Activated B cell treated with CpG ODN at 0.5 μM for 24 hours (primary cell): ENCODE measurements around the gene TTC3. TPM values are rescaled to one million over a fixed set of nuclear protein-coding genes. Genes with fewer than 3 reads are reported as not detected.

Source experiments
- ATAC-seq: fragments of 200-7000 bp; cut with Tn5 transposase; one replicate; pipeline ENCODE4 v1.10.0; 2021; ENCODE audit warnings: low read depth, mild to moderate bottlenecking, moderate library complexity
- CTCF ChIA-PET: fragments of 350-600 bp; sonication (Branson Sonifier 250); formaldehyde crosslinking; loops from one replicate; lab custom pipeline; 2021; ENCODE audit warnings: antibody characterized with exemption; lab: Charles Lee
- POLR2A ChIA-PET: fragments of 350-600 bp; sonication (Branson Sonifier 250); formaldehyde crosslinking; loops from one replicate; lab custom pipeline; 2021; ENCODE audit warnings: antibody characterized with exemption; lab: Charles Lee
- DNase-seq: peaks from one replicate; pipeline ENCODE4 v3.0.0; 2022
- H3K27ac Mint-ChIP-seq: one replicate; pipeline ENCODE4 v1.8.0; 2020; ENCODE audit warnings: mixed read lengths
- H3K27me3 Mint-ChIP-seq: one replicate; pipeline ENCODE4 v1.8.0; 2021; ENCODE audit warnings: mixed read lengths
- H3K36me3 Mint-ChIP-seq: one replicate; pipeline ENCODE4 v1.8.0; 2021; ENCODE audit warnings: low read depth, mixed read lengths
- H3K4me1 Mint-ChIP-seq: one replicate; pipeline ENCODE4 v1.8.0; 2021; ENCODE audit warnings: mixed read lengths
- H3K4me3 Mint-ChIP-seq: one replicate; pipeline ENCODE4 v1.8.0; 2020; ENCODE audit warnings: mild to moderate bottlenecking, mixed read lengths
- H3K9me3 Mint-ChIP-seq: one replicate; pipeline ENCODE4 v1.8.0; 2020; ENCODE audit warnings: mixed read lengths
- intact Hi-C: fragments of 100-400 bp; cut with micrococcal nuclease; formaldehyde crosslinking; loops from one replicate; pipeline ENCODE4 v1.15.1; 2024
- total RNA-seq: library from RNA; stranded (reverse); gene quantifications from 2 replicates; pipeline ENCODE4 v1.2.3, GENCODE V29; 2022
- TF ChIP-seq, protein P1 (sequence below): fragments of 200-600 bp; IDR thresholded peaks from one replicate; pipeline ENCODE4 v1.8.0; 2022; ENCODE audit warnings: antibody characterized with exemption, mild to moderate bottlenecking

The TTC3 gene
- total RNA-seq, result 61.1 and 69.8 TPM in 2 replicates

DNA sequence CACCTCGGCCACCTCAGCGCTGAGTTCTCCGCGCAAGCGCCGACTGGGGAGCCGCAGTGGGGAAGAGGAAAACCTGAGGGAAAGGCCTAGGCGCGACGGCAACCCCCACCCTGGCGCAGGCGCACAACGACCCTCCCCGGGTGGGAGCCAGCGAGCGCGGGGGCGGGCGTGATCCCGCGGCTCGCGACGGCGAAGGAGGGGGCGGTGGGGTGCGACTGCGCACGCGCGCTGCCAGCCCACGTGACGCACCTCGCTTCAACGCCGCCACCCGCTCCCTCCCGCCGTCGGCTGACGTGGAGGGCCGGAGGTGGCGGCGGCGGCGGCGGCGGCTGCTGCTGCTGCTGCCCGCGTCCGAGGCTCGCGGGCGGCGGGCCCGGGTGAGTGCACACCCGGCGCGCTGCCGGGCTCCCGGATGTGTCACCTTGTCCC is at the start of gene TTC3, which contains the start of gene PIGP:
Gene TTC3 (plus strand): TSS at position 267 of the 429 bp plus-strand sequence. CDS start 14,004 bp downstream, outside the sequence.
Gene PIGP (minus strand): TSS at position 84 of the 429 bp plus-strand sequence. CDS start 556 bp downstream, outside the sequence.
- ChIA-PET CTCF (no interaction called here), POLR2A (interaction anchor here (1.5 to 2.1 kb wide), 2 partner anchors 83 to 194 kb away, joined by 5 to 11 read pairs; partner anchors contain the start of gene VPS26C)

GRCh38 chr21:37026499-37026898 is 46.6 kb upstream of the TTC3 start:
- Mint-ChIP-seq H3K27me3 (peaks cover 2% of the 10 kb centered on the region), H3K9me3 (no peaks in the 10 kb centered on the region), H3K4me3 (no peak overlapping the region), H3K4me1 (no peaks in the 10 kb centered on the region), H3K27ac (no peak overlapping the region), H3K36me3 (no peaks in the 10 kb centered on the region)
- DNase-seq (no peak), ATAC-seq (no peak)
- TF ChIP-seq, protein P1, sequence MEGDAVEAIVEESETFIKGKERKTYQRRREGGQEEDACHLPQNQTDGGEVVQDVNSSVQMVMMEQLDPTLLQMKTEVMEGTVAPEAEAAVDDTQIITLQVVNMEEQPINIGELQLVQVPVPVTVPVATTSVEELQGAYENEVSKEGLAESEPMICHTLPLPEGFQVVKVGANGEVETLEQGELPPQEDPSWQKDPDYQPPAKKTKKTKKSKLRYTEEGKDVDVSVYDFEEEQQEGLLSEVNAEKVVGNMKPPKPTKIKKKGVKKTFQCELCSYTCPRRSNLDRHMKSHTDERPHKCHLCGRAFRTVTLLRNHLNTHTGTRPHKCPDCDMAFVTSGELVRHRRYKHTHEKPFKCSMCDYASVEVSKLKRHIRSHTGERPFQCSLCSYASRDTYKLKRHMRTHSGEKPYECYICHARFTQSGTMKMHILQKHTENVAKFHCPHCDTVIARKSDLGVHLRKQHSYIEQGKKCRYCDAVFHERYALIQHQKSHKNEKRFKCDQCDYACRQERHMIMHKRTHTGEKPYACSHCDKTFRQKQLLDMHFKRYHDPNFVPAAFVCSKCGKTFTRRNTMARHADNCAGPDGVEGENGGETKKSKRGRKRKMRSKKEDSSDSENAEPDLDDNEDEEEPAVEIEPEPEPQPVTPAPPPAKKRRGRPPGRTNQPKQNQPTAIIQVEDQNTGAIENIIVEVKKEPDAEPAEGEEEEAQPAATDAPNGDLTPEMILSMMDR, result no peak
- intact Hi-C loops, result no loop called here
- CTCF ChIA-PET, result interaction anchor here (1.5 kb wide), 1 partner anchor 17 kb away, joined by 4 read pairs; no protein-coding TSS in a partner anchor
- POLR2A ChIA-PET, result no interaction called here

More for the DNA sequence above, at the start of gene TTC3, which contains the start of gene PIGP:
- Mint-ChIP-seq H3K9me3 (no peaks in the 10 kb centered on the region), H3K4me3 (peak within 1 kb of the TSS; percentile 87), H3K27ac (peak within 1 kb of the TSS; percentile 93), H3K27me3 (no peaks in the 10 kb centered on the region), H3K36me3 (peaks cover 27% of the 10 kb centered on the region), H3K4me1 (peaks cover 44% of the 10 kb centered on the region)
- ATAC-seq (peak; percentile 63), DNase-seq (peak; percentile 99)
- TF ChIP-seq, protein P1, result no peak
- intact Hi-C loops, result loop anchor here (1.0 to 5.0 kb wide), 10 partner anchors 9 to 491 kb away; partner anchors contain the start of genes DYRK1A, HLCS and VPS26C

- TF ChIP-seq, protein P1, result no peak
- CTCF ChIA-PET, result no interaction called here
- no peak for DNase-seq
- POLR2A ChIA-PET, result no interaction called here
- Mint-ChIP-seq H3K36me3 (no peaks in the 10 kb centered on the region), H3K9me3 (no peaks in the 10 kb centered on the region), H3K27me3 (peaks cover 2% of the 10 kb centered on the region), H3K4me3 (no peak overlapping the region), H3K27ac (no peak overlapping the region), H3K4me1 (no peaks in the 10 kb centered on the region)
- intact Hi-C loops, result no loop called here
- no peak for ATAC-seq
Measured at GRCh38 chr21:37028570-37028969, 44.5 kb upstream of the TTC3 start.

DNA sequence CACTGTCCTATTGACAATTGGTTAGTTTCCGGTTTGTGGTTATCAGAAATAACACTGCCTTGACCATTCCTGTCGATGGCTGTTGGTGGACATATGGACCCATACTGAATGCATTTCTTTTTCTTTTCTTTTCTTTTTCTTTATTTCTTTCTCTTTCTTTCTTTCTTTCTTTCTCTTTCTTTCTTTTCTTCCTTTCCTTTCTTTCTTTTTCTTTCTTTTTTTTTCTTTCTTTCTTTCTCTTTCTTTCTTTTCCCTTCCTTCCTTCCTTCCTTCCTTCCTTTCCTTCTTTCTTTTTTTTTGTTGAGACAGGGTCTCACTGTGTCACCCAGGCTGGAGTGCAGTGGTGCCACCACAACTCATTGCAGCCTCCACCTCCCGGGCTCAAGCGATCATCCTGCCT is 42.2 kb upstream of the TTC3 start:
- Mint-ChIP-seq H3K9me3 (no peaks in the 10 kb centered on the region), H3K36me3 (no peaks in the 10 kb centered on the region), H3K4me3 (no peak overlapping the region), H3K27me3 (peaks cover 5% of the 10 kb centered on the region), H3K4me1 (no peaks in the 10 kb centered on the region), H3K27ac (no peak overlapping the region)
- ATAC-seq (no peak), DNase-seq (no peak)
- POLR2A ChIA-PET, result no interaction called here
- TF ChIP-seq, protein P1, result no peak
- intact Hi-C loops, result no loop called here
- CTCF ChIA-PET, result no interaction called here

DNA sequence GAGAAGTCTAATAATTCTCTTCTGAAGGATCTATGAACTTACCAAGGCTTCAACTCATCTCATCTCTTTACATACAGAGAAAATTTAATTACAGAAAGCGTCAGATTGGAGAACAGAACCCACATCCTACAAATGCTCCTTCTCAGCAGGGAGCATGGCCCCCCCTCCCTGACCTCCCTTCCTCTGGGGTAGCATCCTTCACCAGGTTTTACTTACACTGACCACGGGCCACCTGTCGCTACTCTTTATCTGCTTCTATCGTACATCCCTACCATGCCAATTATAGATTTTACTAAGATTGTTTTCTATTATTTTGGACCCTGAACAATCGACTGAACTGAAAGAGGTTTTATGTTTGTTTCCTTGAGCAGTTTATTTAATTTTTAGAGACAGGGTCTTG is 40.8 kb upstream of the TTC3 start:
- H3K9me3 Mint-ChIP-seq, result no peaks in the 10 kb centered on the region
- intact Hi-C loops, result no loop called here
- DNase-seq (no peak), ATAC-seq (no peak)
- H3K36me3 Mint-ChIP-seq, result no peaks in the 10 kb centered on the region
- ChIA-PET CTCF (no interaction called here), POLR2A (no interaction called here)
- peaks cover 3% of the 10 kb centered on the region for H3K27me3 Mint-ChIP-seq
- TF ChIP-seq, protein P1, result no peak
- H3K4me1 Mint-ChIP-seq, result no peaks in the 10 kb centered on the region
- no peak overlapping the region for H3K4me3 Mint-ChIP-seq
- no peak overlapping the region for H3K27ac Mint-ChIP-seq
